GM20000 (cell line): ENCODE results near the gene ADPRM.

Experiments used
- DNase-seq: peaks from one replicate; pipeline ENCODE4 v3.0.0; 2012; ENCODE audit warnings: low spot score
- TF ChIP-seq, protein P1 (sequence below): IDR thresholded peaks from 2 replicates; pipeline ENCODE4 v1.5.1; 2012; ENCODE audit warnings: mild to moderate bottlenecking, control low read depth; ENCODE audit errors: extremely low read depth, missing control alignments

The ADPRM gene

DNA sequence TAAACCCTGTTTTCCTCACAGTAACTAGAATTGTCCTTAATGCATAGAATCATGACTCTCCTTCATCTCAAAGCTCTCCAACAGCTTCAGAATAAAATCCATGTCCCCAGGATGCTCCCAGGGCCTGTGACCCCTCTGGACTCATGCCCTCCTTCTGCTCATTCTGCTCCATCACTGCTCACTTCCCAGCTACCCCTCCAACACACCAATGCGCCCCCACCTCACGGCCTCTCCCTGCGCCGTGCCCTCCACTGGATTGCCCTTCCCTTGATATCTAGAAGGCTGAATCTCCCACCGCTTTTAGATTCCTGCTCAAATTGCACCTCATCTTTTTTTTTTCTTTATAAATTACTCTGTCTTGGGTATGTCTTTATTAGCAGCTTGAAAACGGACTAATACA lies 45.0 kb downstream of the ADPRM start:
- no peak for DNase-seq
- TF ChIP-seq, protein P1, sequence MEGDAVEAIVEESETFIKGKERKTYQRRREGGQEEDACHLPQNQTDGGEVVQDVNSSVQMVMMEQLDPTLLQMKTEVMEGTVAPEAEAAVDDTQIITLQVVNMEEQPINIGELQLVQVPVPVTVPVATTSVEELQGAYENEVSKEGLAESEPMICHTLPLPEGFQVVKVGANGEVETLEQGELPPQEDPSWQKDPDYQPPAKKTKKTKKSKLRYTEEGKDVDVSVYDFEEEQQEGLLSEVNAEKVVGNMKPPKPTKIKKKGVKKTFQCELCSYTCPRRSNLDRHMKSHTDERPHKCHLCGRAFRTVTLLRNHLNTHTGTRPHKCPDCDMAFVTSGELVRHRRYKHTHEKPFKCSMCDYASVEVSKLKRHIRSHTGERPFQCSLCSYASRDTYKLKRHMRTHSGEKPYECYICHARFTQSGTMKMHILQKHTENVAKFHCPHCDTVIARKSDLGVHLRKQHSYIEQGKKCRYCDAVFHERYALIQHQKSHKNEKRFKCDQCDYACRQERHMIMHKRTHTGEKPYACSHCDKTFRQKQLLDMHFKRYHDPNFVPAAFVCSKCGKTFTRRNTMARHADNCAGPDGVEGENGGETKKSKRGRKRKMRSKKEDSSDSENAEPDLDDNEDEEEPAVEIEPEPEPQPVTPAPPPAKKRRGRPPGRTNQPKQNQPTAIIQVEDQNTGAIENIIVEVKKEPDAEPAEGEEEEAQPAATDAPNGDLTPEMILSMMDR: no peak

DNA sequence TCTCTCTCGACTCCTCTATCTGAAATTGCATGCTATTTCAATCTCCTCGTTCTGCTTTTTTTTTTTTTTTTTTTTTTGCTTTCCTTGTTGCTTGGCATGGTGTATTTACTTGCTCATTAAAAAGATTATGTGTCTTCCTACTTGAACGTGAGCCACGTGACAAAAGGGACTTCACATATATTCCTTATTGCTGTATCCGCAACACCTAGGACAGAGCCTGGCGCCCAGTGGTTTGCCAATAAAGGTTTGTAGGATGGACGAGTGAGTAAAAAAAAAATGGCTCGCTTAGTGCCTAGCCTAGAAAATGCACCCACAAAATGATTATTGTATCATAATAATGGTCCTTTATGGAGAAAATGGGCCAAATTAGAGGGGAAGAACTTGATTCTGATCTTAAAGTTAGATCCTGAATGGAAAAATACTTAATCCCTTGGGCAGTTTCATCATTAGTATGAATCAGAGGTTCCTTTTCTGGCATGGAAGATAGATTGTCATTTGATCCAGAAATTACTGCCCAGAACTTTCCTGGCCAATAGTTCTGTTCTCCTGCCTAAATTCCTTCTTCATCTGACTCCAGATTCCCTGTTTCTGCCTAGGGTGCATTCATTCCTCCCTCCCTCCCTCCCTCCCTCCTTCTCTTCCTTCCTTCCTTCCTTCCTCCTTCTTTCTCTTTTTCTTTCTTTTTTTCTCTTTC lies 46.1 kb downstream of the ADPRM start:
- DNase-seq: no peak
- TF ChIP-seq, protein P1: no peak

DNA sequence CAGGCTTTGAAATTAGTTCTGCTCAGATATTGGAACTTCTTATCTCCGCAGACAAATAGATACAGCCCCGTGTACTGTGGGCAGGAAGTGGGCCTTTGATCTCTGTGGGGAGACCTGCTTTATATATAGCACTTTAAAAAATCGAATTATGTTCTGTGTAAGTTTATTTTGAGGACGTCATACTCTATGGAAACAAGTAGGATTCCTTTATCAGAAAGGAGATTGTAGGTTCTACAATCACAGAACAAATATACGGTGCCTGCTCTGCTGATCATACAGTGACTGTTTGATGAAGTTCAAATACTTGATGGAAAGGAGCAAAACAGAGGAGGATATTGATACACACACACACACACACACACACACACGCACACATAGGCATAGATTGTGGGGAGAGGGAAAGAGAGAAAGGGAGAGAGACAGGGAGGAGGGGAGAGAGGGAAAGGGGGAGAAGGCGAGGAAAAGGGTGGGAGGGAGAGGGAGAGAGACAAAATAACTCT lies 47.2 kb downstream of the ADPRM start:
- no peak for DNase-seq
- TF ChIP-seq, protein P1: no peak

DNA sequence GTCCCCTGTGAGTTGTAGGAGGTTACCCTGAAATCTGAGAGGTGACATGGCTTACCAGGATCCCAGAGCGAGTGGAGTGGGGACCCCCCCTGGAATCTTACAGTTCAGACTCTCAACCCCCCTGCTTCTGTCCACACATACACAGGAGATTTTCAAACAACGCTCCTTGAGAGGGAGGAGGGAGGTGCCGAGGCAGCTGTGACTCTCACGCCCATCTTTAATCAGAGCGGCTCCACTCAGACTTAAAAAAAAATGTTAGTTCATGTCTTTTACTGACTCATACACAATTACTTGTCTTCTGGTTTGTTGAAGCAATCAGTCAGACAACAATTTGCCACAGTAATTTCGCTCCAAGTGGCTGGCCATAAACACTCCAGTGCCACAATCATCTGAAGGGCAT lies 47.8 kb downstream of the ADPRM start:
- no peak for DNase-seq
- TF ChIP-seq, protein P1: no peak

DNA sequence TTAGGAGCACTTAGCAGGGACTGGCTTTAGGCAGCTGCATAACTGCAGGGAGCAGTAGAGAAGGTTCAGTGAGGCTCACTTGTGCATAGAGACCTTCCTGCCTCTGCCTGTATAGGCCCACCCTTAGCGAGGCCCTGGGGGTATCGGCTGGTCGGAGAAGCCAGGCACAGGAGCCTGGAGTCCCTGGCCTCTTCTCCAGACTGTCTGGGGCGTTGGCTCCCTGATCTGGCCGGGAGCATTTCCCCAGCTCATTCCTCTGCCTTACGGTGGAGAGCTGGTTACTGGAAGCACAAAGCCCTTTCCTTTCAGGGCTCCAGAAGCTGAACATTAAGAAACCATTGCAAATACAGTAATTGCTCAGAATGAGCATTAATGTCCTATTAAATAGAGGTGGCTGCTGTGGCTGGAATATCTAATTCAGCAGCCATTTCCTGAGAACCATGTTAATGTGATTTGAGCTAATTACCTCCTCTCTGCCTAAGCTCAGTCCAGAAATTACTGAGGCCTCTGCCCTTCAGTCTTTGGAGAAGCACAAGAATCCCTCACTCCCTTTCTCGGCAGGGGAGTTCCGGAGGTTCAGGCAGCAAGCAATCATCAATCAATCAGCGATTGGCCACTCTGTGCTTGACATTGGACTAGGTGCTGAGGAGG lies 51.3 kb downstream of the ADPRM start:
- TF ChIP-seq, protein P1: no peak
- no peak for DNase-seq

DNA sequence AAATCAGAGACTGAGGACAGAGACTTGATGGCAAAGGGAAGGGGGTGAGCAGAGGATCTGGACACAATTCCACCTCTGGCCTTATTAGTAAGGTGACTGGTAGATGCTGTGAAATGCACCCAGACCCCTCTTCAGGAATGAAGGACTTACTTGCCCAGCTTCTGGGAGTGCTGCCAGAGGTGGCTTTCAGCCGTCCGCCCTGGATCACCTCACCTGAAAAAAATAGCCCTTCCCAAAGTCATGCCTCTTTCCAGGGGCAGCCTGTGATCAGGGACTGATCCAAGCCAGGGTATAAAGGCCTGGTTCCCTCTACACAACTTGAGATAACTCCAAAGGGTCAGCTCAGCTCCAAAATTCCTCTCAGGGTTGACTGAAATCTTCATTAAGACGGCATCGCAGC lies 52.8 kb downstream of the ADPRM start:
- TF ChIP-seq, protein P1: no peak

DNA sequence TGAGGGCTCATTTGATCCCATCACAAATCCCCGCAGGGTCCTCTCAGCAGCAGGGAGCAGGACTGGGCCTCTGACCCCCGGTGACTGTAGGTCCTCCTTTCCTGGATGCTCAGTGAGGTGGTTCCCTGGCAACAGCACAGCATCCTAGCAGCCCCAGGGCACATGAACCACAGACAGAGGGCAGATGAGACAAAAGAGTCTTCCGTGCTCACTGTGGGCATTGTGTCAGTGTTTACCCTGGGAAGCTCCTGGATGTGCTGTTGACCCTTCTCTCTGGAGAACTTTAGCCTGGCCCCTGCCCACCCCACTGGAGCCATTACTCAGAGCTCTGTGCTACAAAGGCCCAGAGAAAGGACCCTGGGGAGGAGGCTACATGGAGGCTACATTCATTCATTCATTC lies 54.2 kb downstream of the ADPRM start:
- TF ChIP-seq, protein P1: no peak
- no peak for DNase-seq

More for the DNA sequence above, 52.8 kb downstream of the ADPRM start:
- DNase-seq: no peak
